Amniotic epithelial cell (primary cell): ENCODE results near the gene DXO.
A peak's percentile ranks its signal among the peaks of the same experiment; 100 is the strongest.
"Not testable (repeated sequence)": the region's sequence is repeated elsewhere in the genome, so short reads cannot be mapped to it uniquely, and the experiment has no call there.

ENCODE experiments used
- DNase-seq: peaks from one replicate; pipeline ENCODE4 v3.0.0-alpha.2; 2010; ENCODE audit warnings: low read depth

Gene DXO

GRCh38 chr6:31980195-31980876 lies 8.4 kb upstream of the DXO start:
- not testable (repeated sequence) for DNase-seq

- no peak for DNase-seq
Observed at GRCh38 chr6:31979238-31979898, 7.4 kb upstream of the DXO start.

- no peak for DNase-seq
Observed at GRCh38 chr6:31978831-31979230, 6.9 kb upstream of the DXO start.

DNA sequence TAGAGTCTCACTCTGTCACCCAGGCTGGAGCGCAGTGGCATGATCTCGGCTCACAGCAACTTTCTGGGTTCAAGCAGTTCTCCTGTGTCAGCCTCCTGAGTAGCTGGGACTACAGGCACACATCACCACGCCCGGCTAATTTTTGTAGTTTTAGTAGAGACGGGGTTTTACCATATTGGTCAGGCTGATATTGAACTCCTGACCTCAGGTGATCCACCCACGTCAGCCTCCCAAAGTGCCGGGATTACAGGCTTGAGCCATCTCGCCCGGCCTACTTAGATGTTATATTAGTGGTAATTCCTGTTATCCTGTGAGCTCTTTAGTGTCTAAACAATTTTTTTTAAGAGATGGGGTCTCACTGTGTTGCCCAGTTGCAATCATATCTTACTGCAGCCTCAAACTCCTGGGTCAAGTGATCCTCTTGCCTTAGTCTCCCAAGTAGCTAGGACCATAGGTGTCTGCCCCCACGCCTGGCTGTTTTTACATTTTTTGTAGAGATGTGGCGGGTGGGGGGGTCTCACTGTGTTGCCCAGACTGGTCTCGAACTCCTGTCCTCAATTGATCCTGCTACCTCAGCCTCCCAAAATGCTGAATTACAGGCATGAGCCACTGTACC lies 6.0 kb upstream of the DXO start:
- DNase-seq = no peak

DNA sequence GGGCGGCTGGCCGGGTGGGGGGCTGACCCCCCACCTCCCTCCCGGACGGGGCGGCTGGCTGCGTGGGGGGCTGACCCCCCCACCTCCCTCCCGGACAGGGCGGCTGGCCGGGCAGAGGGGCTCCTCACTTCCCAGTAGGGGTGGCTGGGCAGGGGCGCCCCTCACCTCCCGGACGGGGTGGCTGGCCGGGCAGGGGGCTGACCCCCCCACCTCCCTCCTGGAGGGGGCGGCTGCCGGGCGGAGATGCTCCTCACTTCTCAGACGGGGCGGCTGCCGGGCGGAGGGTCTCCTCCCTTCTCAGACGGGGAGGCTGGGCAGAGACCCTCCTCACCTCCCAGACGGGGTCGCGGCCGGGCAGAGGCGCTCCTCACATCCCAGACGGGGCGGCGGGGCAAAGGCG lies 4.1 kb upstream of the DXO start:
- not testable (repeated sequence) for DNase-seq

GRCh38 chr6:31972709-31973350 lies 892 bp upstream of the DXO start:
- DNase-seq = peak; percentile 60

GRCh38 chr6:31971279-31971992 lies 502 bp downstream of the DXO start:
- no peak for DNase-seq

- DNase-seq = no peak
Observed at GRCh38 chr6:31970604-31971271, 1.2 kb downstream of the DXO start.

- peak; percentile 93 for DNase-seq
Observed at GRCh38 chr6:31969712-31970603, 2.0 kb downstream of the DXO start.

- no peak for DNase-seq
Observed at GRCh38 chr6:31968791-31969711, 2.9 kb downstream of the DXO start.

- no peak for DNase-seq
Observed at GRCh38 chr6:31968326-31968725, 3.6 kb downstream of the DXO start.

- DNase-seq = no peak
Observed at GRCh38 chr6:31967926-31968320, 4.0 kb downstream of the DXO start.

DNA sequence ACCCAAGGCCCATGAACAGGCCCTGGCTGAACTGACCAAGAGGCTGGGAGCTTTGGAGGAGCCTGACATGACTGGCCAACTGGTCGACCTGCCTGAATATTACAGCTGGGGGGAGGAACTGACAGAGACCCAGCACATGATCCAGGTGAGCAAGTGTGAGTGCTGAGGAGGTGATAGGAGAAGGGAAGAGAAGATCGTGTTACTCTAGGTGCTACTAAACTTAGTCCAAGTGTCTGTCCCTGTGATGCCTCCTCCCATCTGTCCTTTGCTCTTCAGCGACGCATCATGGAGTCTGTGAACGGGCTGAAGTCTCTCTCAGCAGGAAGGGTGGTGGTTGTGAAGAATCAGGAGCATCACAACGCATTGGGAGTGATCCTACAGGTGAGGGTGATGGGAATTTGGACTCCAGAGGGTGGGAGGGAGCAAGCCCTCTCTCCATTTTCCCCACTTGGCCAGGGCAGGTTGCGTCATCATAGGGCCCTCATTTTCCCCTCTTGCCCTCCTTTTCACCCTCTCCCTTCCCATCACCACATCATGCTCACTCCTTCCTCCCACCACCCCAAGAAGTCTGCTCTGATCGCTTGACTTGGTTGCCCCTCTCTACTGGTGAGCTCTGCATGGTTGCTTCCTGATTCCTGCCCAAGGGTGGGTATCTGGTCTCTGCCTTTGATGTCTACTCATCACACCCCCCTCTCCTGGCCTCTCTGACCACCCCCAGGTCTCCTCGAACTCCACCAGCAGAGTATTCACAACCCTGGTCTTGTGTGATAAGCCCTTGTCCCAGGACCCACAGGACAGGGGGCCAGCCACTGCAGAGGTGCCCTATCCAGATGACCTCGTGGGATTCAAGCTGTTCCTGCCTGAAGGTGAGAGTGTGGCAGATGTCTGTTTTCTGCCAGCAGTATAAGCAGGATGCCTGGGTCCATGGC lies 4.7 kb downstream of the DXO start:
- DNase-seq = no peak

DNA sequence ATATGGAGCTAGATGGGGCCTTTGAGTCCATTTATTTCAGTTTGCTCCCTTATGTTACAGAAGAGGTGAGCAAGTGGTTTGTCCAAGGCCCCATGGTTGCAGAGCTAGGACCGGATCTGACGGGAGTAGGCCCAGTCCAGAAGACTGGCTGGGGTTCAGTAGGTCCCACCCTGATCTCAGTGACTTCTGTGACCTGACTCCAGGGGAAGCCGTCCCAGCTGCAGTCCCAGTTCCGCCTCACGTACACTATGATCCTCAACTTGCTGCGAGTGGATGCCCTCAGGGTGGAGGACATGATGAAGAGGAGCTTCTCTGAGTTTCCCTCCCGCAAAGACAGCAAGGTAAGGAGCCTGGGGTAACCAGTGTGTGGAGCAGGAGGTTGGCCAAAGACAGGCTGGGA lies 5.4 kb downstream of the DXO start:
- DNase-seq = no peak

DNA sequence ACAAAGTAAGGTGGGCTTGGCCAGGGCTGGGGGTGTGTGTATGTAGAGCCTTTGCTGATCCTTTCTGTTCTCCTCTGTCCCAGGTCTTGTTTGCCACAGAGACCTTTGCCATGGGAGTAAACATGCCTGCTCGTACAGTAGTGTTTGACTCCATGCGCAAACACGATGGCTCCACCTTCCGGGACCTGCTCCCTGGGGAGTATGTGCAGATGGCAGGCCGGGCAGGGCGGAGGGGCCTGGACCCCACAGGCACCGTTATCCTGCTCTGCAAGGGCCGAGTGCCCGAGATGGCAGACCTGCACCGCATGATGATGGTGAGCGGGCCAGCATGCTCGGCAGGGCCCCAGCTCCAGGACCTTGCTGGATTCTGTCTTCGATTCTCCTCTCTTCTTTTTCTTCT lies 6.2 kb downstream of the DXO start:
- no peak for DNase-seq

DNA sequence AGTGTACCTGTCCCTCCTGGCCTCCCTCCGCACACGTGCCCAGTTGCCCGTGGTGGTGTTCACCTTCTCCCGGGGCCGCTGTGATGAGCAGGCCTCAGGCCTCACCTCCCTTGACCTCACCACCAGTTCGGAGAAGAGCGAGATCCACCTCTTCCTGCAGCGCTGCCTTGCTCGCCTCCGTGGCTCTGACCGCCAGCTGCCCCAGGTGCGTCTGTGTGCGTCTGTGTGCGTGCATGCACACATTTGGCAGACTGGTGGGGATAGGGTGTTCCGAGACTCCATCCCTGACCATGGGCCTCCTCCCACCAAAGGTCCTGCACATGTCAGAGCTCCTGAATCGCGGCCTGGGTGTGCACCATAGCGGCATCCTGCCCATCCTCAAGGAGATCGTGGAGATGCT lies 8.0 kb downstream of the DXO start:
- DNase-seq = no peak

- DNase-seq = no peak
Observed at GRCh38 chr6:31961616-31962015, 10.3 kb downstream of the DXO start.
